WERI-Rb-1 (cell line): ENCODE results near the gene DSE.

Experiments
- DNase-seq: peaks from one replicate; pipeline ENCODE4 v3.0.0-alpha.2; 2020
- H3K27ac ChIP-seq: fragments of 250-450 bp; sonication (Bioruptor Pico); 2 replicates; pipeline ENCODE4 v1.5.1; 2020; ENCODE audit warnings: mild to moderate bottlenecking, moderate library complexity
- H3K27me3 ChIP-seq: fragments of 250-450 bp; sonication (Bioruptor Pico); 2 replicates; pipeline ENCODE4 v1.5.1; 2021; ENCODE audit warnings: mild to moderate bottlenecking, low read depth, moderate library complexity; ENCODE audit not compliant: insufficient read depth, severe bottlenecking
- H3K36me3 ChIP-seq: fragments of 250-450 bp; sonication (Bioruptor Pico); 2 replicates; pipeline ENCODE4 v1.5.1; 2020; ENCODE audit warnings: mild to moderate bottlenecking, moderate library complexity
- H3K4me3 ChIP-seq: 2 replicates; pipeline ENCODE4 v1.5.1; 2011; ENCODE audit warnings: low read depth, mild to moderate bottlenecking, control low read depth, low read length
- H3K9me3 ChIP-seq: fragments of 250-450 bp; sonication (Bioruptor Pico); 2 replicates; pipeline ENCODE4 v1.5.1; 2021; ENCODE audit warnings: mild to moderate bottlenecking, moderate library complexity; ENCODE audit not compliant: severe bottlenecking
- TF ChIP-seq, protein P1 (sequence below): IDR thresholded peaks from 2 replicates; pipeline ENCODE4 v1.5.1; 2011; ENCODE audit warnings: low read depth, mild to moderate bottlenecking, control low read depth, inconsistent platforms, low read length

The DSE gene

DNA sequence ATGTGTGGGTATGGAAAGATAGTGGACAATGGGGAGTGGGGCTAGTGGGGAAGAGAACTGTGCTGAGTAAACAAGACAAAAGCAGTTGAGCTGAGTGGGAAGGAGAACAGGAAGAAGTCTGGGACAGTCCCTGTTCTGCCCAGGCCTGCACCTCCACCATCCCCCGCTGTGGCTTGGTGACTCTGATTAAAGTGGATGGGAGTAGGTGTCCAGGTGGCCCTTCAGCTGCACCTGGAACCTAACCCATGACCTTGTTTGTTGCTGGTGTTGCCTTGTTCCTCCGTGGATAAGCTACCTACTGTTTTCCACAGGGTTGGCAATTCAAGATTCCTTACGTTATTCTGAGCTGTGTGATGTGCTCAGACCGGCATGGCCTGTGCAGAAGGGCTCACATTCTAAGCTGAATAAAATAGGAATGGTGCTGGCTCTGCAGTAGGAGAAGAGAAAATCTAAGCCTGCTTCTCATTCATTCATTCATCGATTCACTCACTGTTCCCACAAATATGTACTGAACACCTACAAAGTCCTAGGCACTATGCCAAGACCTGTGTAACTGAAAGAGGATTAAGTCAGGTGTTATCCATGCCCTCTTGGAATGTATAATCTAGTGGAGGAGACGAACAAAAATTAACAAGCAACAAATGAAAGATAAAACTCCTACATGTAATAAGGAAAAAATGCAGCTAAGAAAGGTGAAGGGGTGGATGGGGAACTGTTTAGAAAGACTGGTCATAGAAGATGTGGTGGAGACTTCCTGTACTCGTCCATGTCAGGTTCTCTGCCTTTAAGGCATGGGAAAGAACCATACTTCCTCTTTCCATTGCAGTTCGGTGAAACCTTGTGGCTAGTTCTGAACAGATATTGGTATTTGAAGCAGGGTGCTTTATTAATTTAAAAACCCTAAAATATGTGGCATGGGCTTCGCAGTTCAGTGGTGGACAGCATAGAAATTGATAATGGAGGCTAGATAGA lies 80.3 kb downstream of the DSE start:
- DNase-seq = no peak
- TF ChIP-seq, protein P1, sequence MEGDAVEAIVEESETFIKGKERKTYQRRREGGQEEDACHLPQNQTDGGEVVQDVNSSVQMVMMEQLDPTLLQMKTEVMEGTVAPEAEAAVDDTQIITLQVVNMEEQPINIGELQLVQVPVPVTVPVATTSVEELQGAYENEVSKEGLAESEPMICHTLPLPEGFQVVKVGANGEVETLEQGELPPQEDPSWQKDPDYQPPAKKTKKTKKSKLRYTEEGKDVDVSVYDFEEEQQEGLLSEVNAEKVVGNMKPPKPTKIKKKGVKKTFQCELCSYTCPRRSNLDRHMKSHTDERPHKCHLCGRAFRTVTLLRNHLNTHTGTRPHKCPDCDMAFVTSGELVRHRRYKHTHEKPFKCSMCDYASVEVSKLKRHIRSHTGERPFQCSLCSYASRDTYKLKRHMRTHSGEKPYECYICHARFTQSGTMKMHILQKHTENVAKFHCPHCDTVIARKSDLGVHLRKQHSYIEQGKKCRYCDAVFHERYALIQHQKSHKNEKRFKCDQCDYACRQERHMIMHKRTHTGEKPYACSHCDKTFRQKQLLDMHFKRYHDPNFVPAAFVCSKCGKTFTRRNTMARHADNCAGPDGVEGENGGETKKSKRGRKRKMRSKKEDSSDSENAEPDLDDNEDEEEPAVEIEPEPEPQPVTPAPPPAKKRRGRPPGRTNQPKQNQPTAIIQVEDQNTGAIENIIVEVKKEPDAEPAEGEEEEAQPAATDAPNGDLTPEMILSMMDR = no peak
- Histone ChIP-seq H3K4me3 (no peak overlapping the region), H3K36me3 (no peaks in the 10 kb centered on the region), H3K27ac (no peak overlapping the region), H3K27me3 (no peaks in the 10 kb centered on the region), H3K9me3 (no peaks in the 10 kb centered on the region)

DNA sequence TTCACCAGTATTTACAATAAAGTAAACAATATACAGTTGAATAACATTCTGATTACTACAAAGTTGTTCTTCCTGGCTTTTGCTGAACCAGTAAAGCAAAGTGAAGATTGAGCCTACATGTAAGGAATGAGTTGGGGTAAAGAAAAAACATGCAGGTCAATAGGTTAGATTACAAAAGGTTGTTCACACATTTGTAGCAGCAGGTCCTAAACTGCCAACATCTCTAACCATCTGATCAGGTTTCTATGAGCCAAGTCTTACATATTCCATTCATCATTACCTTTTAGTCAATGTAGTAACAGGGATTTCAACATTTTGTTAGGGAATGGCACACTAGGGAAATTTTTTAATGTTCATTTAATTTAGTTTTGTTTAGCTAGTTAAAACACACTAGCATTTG lies 81.2 kb downstream of the DSE start:
- no peak overlapping the region for H3K27ac ChIP-seq
- H3K27me3 ChIP-seq = no peaks in the 10 kb centered on the region
- H3K4me3 ChIP-seq = no peak overlapping the region
- H3K36me3 ChIP-seq = no peaks in the 10 kb centered on the region
- H3K9me3 ChIP-seq = no peaks in the 10 kb centered on the region
- DNase-seq = no peak
- TF ChIP-seq, protein P1 = no peak

GRCh38 chr6:116452531-116452930 lies 81.8 kb downstream of the DSE start:
- no peaks in the 10 kb centered on the region for H3K9me3 ChIP-seq
- H3K27ac ChIP-seq = no peak overlapping the region
- no peak for DNase-seq
- no peaks in the 10 kb centered on the region for H3K36me3 ChIP-seq
- H3K27me3 ChIP-seq = no peaks in the 10 kb centered on the region
- H3K4me3 ChIP-seq = no peak overlapping the region
- TF ChIP-seq, protein P1 = no peak

GRCh38 chr6:116456106-116456505 lies 85.4 kb downstream of the DSE start:
- H3K9me3 ChIP-seq = no peaks in the 10 kb centered on the region
- H3K27me3 ChIP-seq = no peaks in the 10 kb centered on the region
- no peak for DNase-seq
- H3K4me3 ChIP-seq = no peak overlapping the region
- no peaks in the 10 kb centered on the region for H3K36me3 ChIP-seq
- TF ChIP-seq, protein P1 = no peak
- no peak overlapping the region for H3K27ac ChIP-seq

DNA sequence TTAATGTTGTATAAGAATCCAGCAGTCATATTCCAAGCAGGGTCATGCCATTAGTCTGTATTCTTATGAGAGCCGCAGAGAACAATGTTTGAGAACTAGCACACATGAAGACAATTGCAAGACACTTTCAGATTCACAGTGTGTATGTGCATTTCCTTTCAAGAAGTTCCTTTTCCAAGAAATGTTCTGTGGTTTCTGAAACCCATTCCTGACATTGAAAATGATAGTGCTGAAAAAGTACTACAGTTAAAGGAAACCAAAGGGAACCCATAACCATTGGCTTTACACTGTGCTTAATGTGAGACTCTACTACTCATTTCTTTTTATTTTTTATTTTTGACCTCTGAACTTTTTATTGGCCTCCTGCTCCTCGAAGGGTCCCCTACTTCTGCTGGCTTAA lies 86.2 kb downstream of the DSE start:
- Histone ChIP-seq H3K9me3 (no peaks in the 10 kb centered on the region), H3K4me3 (no peak overlapping the region), H3K27me3 (no peaks in the 10 kb centered on the region), H3K36me3 (no peaks in the 10 kb centered on the region), H3K27ac (no peak overlapping the region)
- TF ChIP-seq, protein P1 = no peak
- no peak for DNase-seq
